H1 (cell line): ENCODE measurements around the gene TMEM132A. TPM values are rescaled to one million over a fixed set of nuclear protein-coding genes. Genes with fewer than 3 reads are reported as not detected.

Experiments used
- CTCF ChIA-PET: fragments of 300-600 bp; sonication (Branson Sonifier 250); formaldehyde crosslinking; loops from one replicate; lab custom pipeline; 2021; ENCODE audit not compliant: partially characterized antibody; lab: Charles Lee
- POLR2A ChIA-PET: fragments of 300-600 bp; sonication (Branson Sonifier 250); formaldehyde crosslinking; loops from one replicate; lab custom pipeline; 2021; ENCODE audit warnings: inconsistent platforms; ENCODE audit not compliant: partially characterized antibody; lab: Charles Lee
- DNase-seq, 2 experiments: peaks; one replicate each; pipeline versions ENCODE4 v3.0.0 to v3.0.0-alpha.2; 2010 to 2022; ENCODE audit warnings: low spot score in 2 of 2, low read depth in 1 of 2, mixed read lengths in 1 of 2
- FAIRE-seq: peaks from 2 replicates; lab custom pipeline; 2011; peaks lifted over from hg19 to GRCh38; lab: Jason Lieb, UNC
- H2AFZ ChIP-seq: 2 replicates; pipeline ENCODE4 v1.8.1; 2012; ENCODE audit warnings: low read length, inconsistent platforms
- H2AK5ac ChIP-seq: 2 replicates; pipeline ENCODE4 v1.6.1; 2013; ENCODE audit warnings: low read depth, low read length
- H2BK120ac ChIP-seq: replicated peaks from 2 replicates; pipeline ENCODE3; 2013; ENCODE audit warnings: low read depth, low read length, inconsistent platforms
- H2BK12ac ChIP-seq: 2 replicates; pipeline ENCODE4 v1.6.1; 2013; ENCODE audit warnings: low read depth, low read length
- H2BK15ac ChIP-seq: 2 replicates; pipeline ENCODE4 v1.6.1; 2013; ENCODE audit warnings: low read length
- H2BK20ac ChIP-seq: 2 replicates; pipeline ENCODE4 v1.6.1; 2013; ENCODE audit warnings: low read length
- H2BK5ac ChIP-seq: 2 replicates; pipeline ENCODE4 v1.6.1; 2013; ENCODE audit warnings: low read depth, low read length
- H3K14ac ChIP-seq: 2 replicates; pipeline ENCODE4 v1.6.1; 2013; ENCODE audit warnings: inconsistent platforms; ENCODE audit not compliant: insufficient read length
- H3K18ac ChIP-seq: 2 replicates; pipeline ENCODE4 v1.6.1; 2013; ENCODE audit warnings: low read length; ENCODE audit errors: extremely low read depth
- H3K23ac ChIP-seq: 2 replicates; pipeline ENCODE4 v1.6.1; 2013; ENCODE audit warnings: inconsistent platforms; ENCODE audit not compliant: insufficient read length
- H3K23me2 ChIP-seq: 2 replicates; pipeline ENCODE4 v1.6.1; 2013; ENCODE audit warnings: low read depth, low read length
- H3K27ac ChIP-seq: 2 replicates; pipeline ENCODE4 v1.6.1; 2011; ENCODE audit warnings: low read depth, low read length, inconsistent platforms
- H3K27me3 ChIP-seq, 4 experiments: replicated peaks in 1 of 4; 1 replicate in 1 of 4; 2 replicates in 3 of 4; pipeline versions ENCODE4 v1.6.1 to v1.8.1; 2011 to 2013; ENCODE audit warnings: low read length in 3 of 4, mild to moderate bottlenecking in 3 of 4, inconsistent platforms in 2 of 4, mixed read lengths in 2 of 4, moderate library complexity in 1 of 4; ENCODE audit not compliant: control insufficient read depth in 3 of 4, insufficient read depth in 3 of 4; ENCODE audit errors: extremely low read depth in 1 of 4
- H3K36me3 ChIP-seq, 4 experiments: 2 replicates each; pipeline versions ENCODE4 v1.6.1 to v1.8.1; 2011 to 2013; ENCODE audit warnings: mild to moderate bottlenecking in 4 of 4, low read length in 3 of 4, moderate library complexity in 2 of 4, control low read depth in 1 of 4, inconsistent platforms in 1 of 4; ENCODE audit not compliant: insufficient read depth in 4 of 4, control insufficient read depth in 2 of 4
- H3K4ac ChIP-seq: replicated peaks from 2 replicates; pipeline ENCODE3; 2013; ENCODE audit warnings: low read length, low read depth, mixed read lengths, inconsistent platforms; ENCODE audit not compliant: insufficient read length
- H3K4me1 ChIP-seq, 4 experiments: replicated peaks in 1 of 4; 1 replicate in 1 of 4; 2 replicates in 3 of 4; pipeline versions ENCODE4 v1.6.1 to v1.8.1; 2011 to 2013; ENCODE audit warnings: low read length in 3 of 4, inconsistent platforms in 2 of 4, mixed read lengths in 1 of 4; ENCODE audit not compliant: insufficient read depth in 4 of 4, control insufficient read depth in 3 of 4
- H3K4me2 ChIP-seq, 2 experiments: 2 replicates each; pipeline versions ENCODE4 v1.6.1 to v1.8.1; 2011 to 2013; ENCODE audit warnings: low read depth in 2 of 2, low read length in 2 of 2, control low read depth in 1 of 2, inconsistent platforms in 1 of 2, mild to moderate bottlenecking in 1 of 2; ENCODE audit not compliant: insufficient read depth in 1 of 2
- H3K4me3 ChIP-seq, 4 experiments: fragments of 200-600, 300-600 bp in 1 of 4; sonication (generic), shearing (Covaris generic), sonication (Bioruptor Twin) in 1 of 4; 2 replicates each; pipeline versions ENCODE4 v1.5.1 to v1.8.1; 2011 to 2016; ENCODE audit warnings: low read length in 4 of 4, low read depth in 3 of 4, control low read depth in 2 of 4, inconsistent platforms in 2 of 4, mild to moderate bottlenecking in 2 of 4, mixed read lengths in 1 of 4, moderate library complexity in 1 of 4; ENCODE audit not compliant: insufficient read depth in 2 of 4; ENCODE audit errors: extremely low read depth in 1 of 4
- H3K56ac ChIP-seq: replicated peaks from 2 replicates; pipeline ENCODE3; 2013; ENCODE audit warnings: low read depth, mild to moderate bottlenecking, mixed read lengths, low read length, inconsistent platforms; ENCODE audit not compliant: insufficient read length
- H3K79me1 ChIP-seq: 2 replicates; pipeline ENCODE4 v1.6.1; 2013; ENCODE audit warnings: low read depth, low read length, control low read depth
- H3K79me2 ChIP-seq, 2 experiments: 2 replicates each; pipeline versions ENCODE4 v1.6.1 to v1.8.1; 2012 to 2013; ENCODE audit warnings: low read length in 2 of 2, mild to moderate bottlenecking in 2 of 2, inconsistent platforms in 1 of 2; ENCODE audit not compliant: insufficient read depth in 2 of 2, control insufficient read depth in 1 of 2
- H3K9ac ChIP-seq, 4 experiments: replicated peaks in 1 of 4; 1 replicate in 1 of 4; 2 replicates in 3 of 4; pipeline versions ENCODE4 v1.6.1 to v1.8.1; 2011 to 2013; ENCODE audit warnings: low read depth in 3 of 4, low read length in 3 of 4, control low read depth in 2 of 4, mild to moderate bottlenecking in 2 of 4, moderate library complexity in 2 of 4, inconsistent platforms in 1 of 4; ENCODE audit errors: extremely low read depth in 1 of 4
- H3K9me3 ChIP-seq, 2 experiments: 2 replicates each; pipeline versions ENCODE4 v1.6.1 to v1.8.1; 2012 to 2013; ENCODE audit warnings: mild to moderate bottlenecking in 2 of 2, moderate library complexity in 2 of 2, control low read depth in 1 of 2, inconsistent platforms in 1 of 2, low read depth in 1 of 2, low read length in 1 of 2, mixed read lengths in 1 of 2; ENCODE audit not compliant: insufficient read depth in 2 of 2
- H4K20me1 ChIP-seq, 2 experiments: replicated peaks in 1 of 2; 2 replicates each; pipeline versions ENCODE3 to v1.8.1; 2011 to 2013; ENCODE audit warnings: inconsistent platforms in 2 of 2, low read length in 2 of 2, mild to moderate bottlenecking in 1 of 2; ENCODE audit not compliant: insufficient read depth in 2 of 2, control insufficient read depth in 1 of 2
- H4K5ac ChIP-seq: 2 replicates; pipeline ENCODE4 v1.6.1; 2013; ENCODE audit warnings: low read length, low read depth, mixed read lengths, inconsistent platforms; ENCODE audit not compliant: insufficient read length
- H4K8ac ChIP-seq: 2 replicates; pipeline ENCODE4 v1.8.0; 2013; ENCODE audit warnings: mild to moderate bottlenecking, moderate library complexity, low read length, inconsistent platforms; ENCODE audit not compliant: insufficient read depth; ENCODE audit errors: extremely low read depth
- H4K91ac ChIP-seq: replicated peaks from 2 replicates; pipeline ENCODE3; 2013; ENCODE audit warnings: low read length, mixed read lengths, inconsistent platforms; ENCODE audit not compliant: insufficient read length
- GABPA ChIP-seq: IDR thresholded peaks from 2 replicates; pipeline ENCODE4 v1.6.1; 2011; ENCODE audit warnings: mild to moderate bottlenecking, low read length, moderate library complexity, borderline replicate concordance; ENCODE audit not compliant: insufficient read depth
- GTF2F1 ChIP-seq: IDR thresholded peaks from 2 replicates; pipeline ENCODE4 v1.6.1; 2012; ENCODE audit warnings: low read depth, low read length, improper control_type of control experiment, borderline replicate concordance
- KDM4A ChIP-seq: IDR thresholded peaks from one replicate; pipeline ENCODE4 v1.7.1; 2012; ENCODE audit warnings: low read depth, mild to moderate bottlenecking, moderate library complexity, low read length, inconsistent platforms; ENCODE audit not compliant: severe bottlenecking
- RBBP5 ChIP-seq: IDR thresholded peaks from 2 replicates; pipeline ENCODE4 v1.7.1; 2012; ENCODE audit warnings: low read depth, mild to moderate bottlenecking, inconsistent platforms, low read length, moderate library complexity, borderline replicate concordance
- SAP30 ChIP-seq: fragments of 300-600 bp; sonication (generic); IDR thresholded peaks from 2 replicates; pipeline ENCODE4 v1.7.1; 2012; ENCODE audit warnings: low read length, moderate library complexity, mild to moderate bottlenecking, inconsistent platforms; ENCODE audit not compliant: insufficient read depth, insufficient replicate concordance
- WGBS, 2 experiments: shearing (Covaris generic) in 1 of 2; methylation state at CpG; one replicate each; pipeline versions ENCODE4 v1.1.6 to v1.1.7; 2013 to 2015; ENCODE audit warnings: low lambda C conversion rate in 2 of 2, mixed read lengths in 2 of 2, inconsistent platforms in 1 of 2, low coverage in 1 of 2, missing lambda C conversion rate in 1 of 2; ENCODE audit not compliant: insufficient replicate concordance in 2 of 2, insufficient coverage in 1 of 2, insufficient read length in 1 of 2; ENCODE audit errors: extremely low coverage in 1 of 2, missing lambda C conversion rate in 1 of 2; 5-methylcytosine and 5-hydroxymethylcytosine counted together
- polyA plus RNA-seq, 7 experiments: library from polyadenylated mRNA; depleted of rRNA in 3 of 7; stranded (reverse) in 5 of 7; unstranded in 2 of 7; fragments of >200 nt in 5 of 7; fragments of 200-250 nt in 2 of 7; gene quantifications; 1 replicate in 5 of 7; 2 replicates in 1 of 7; 4 replicates in 1 of 7; pipeline versions ENCODE4 v1.2.1 to v1.2.3, GENCODE V29; 2011 to 2013; ENCODE audit warnings: missing spikeins in 2 of 7, mixed read lengths in 2 of 7
- total RNA-seq: library from RNA; stranded (reverse); fragmentation: NEBNext Ultra II Directional; extraction: Animal tissue kit (Norgen Biotek cat#: 25700); gene quantifications from 2 replicates; pipeline ENCODE4 v1.2.1, GENCODE V29; 2021
- TF ChIP-seq, protein P1 (sequence below): IDR thresholded peaks from 2 replicates; pipeline ENCODE4 v1.6.1; 2012; ENCODE audit warnings: inconsistent platforms

The TMEM132A gene
- total and polyA plus RNA-seq, 2 of the 8 experiments (the other 6 are each of a cell fraction or from before 2014, with no cell fraction given), result 46.6 to 97.9 TPM

DNA sequence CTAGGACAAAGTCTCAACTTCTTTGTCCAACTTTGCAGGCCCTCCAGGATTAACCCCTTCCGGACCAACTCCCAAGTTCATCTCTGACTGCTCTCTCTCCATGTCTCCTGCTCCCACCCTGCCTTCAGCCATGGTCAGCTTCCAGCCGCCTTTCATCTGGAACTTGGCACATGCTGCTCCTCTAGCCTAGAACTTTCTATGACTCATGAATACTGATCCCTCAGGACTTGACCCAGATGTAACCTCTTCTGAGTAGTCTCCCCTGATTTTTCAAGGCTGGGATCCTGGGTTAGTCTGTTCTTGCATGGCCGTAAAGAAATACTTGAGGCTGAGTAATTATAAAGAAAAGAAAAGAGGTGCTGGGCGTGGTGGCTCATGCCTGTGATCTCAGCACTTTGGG lies 32.9 kb downstream of the TMEM132A start:
- H3K18ac ChIP-seq, result no peak overlapping the region
- no peak for DNase-seq
- no peaks in the 10 kb centered on the region for H3K36me3 ChIP-seq
- no peaks in the 10 kb centered on the region for H3K9me3 ChIP-seq
- no peak overlapping the region for H2AK5ac ChIP-seq
- no peak overlapping the region for H3K4me3 ChIP-seq
- 96% methylated on average over 4 of the region's 4 CpGs; no CpG with 5 or more reads in 1 of the 2 experiments for WGBS, 2 experiments
- POLR2A ChIA-PET, result no interaction called here
- peaks cover 0 to 5% (median 2%) of the 10 kb centered on the region in 4 experiments; a peak in 2 of 7 replicates for H3K4me1 ChIP-seq
- no peak overlapping the region for H2BK20ac ChIP-seq
- no peak overlapping the region for H3K4ac ChIP-seq
- no peak overlapping the region for H2BK5ac ChIP-seq
- TF ChIP-seq GABPA, result no peak
- TF ChIP-seq RBBP5, result no peak
- TF ChIP-seq, protein P1, sequence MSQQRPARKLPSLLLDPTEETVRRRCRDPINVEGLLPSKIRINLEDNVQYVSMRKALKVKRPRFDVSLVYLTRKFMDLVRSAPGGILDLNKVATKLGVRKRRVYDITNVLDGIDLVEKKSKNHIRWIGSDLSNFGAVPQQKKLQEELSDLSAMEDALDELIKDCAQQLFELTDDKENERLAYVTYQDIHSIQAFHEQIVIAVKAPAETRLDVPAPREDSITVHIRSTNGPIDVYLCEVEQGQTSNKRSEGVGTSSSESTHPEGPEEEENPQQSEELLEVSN, result no peak
- TF ChIP-seq SAP30, result no peak
- no peak for TF ChIP-seq KDM4A
- TF ChIP-seq GTF2F1, result no peak
- TF ChIP-seq, all 59 proteins: peak for 0
- H3K4me2 ChIP-seq, result no peak overlapping the region
- H3K9ac ChIP-seq, result no peak overlapping the region
- CTCF ChIA-PET, result no interaction called here
- no peak overlapping the region for H3K23ac ChIP-seq
- no peak overlapping the region for H3K56ac ChIP-seq
- H2BK120ac ChIP-seq, result no peak overlapping the region
- no peaks in the 10 kb centered on the region for H4K20me1 ChIP-seq
- no peak overlapping the region for H3K27ac ChIP-seq
- no peaks in the 10 kb centered on the region for H3K79me2 ChIP-seq
- peak overlapping the region; percentile 11; the same call in 1 of the 2 replicates for H4K8ac ChIP-seq
- H3K27me3 ChIP-seq, result peaks cover 0 to 3% (median 0%) of the 10 kb centered on the region in 4 experiments; a peak in 1 of 7 replicates
- no peak overlapping the region for H2AFZ ChIP-seq
- no peak overlapping the region for H2BK15ac ChIP-seq
- H2BK12ac ChIP-seq, result no peak overlapping the region
- no peak overlapping the region for H3K14ac ChIP-seq
- no peaks in the 10 kb centered on the region for H3K79me1 ChIP-seq
- peaks cover 3% of the 10 kb centered on the region; the same call in 1 of the 2 replicates for H3K23me2 ChIP-seq
- H4K91ac ChIP-seq, result no peak overlapping the region
- no peak for FAIRE-seq
- H4K5ac ChIP-seq, result no peak overlapping the region
